GM12878 (cell line): ENCODE data around the gene CBLN3. TPM values are rescaled to one million over a fixed set of nuclear protein-coding genes. Genes with fewer than 3 reads are reported as not detected.

Experiments
- ATAC-seq: fragments of 200-7000 bp; cut with Tn5 transposase; 3 replicates; pipeline ENCODE4 v1.9.1; 2020; ENCODE audit warnings: mild to moderate bottlenecking, moderate library complexity
- BruUV-seq: library from RNA; stranded (reverse); fragments of 400-500 nt; replicated peaks from 2 replicates; lab custom pipeline; 2021; lab: Mats Ljungman, UMichigan
- CTCF ChIA-PET: fragments of 300-600 bp; sonication (Branson Sonifier 250); formaldehyde crosslinking; extraction: SDS; loops from one replicate; lab custom pipeline; 2021; ENCODE audit warnings: inconsistent platforms; lab: Yijun Ruan, JAX
- POLR2A ChIA-PET: fragments of 350-600 bp; formaldehyde crosslinking; extraction: SDS; loops from one replicate; lab custom pipeline; 2021; ENCODE audit warnings: inconsistent platforms; lab: Charles Lee
- RAD21 ChIA-PET: fragments of 300-600 bp; sonication (Branson Sonifier 250); formaldehyde crosslinking; loops from one replicate; lab custom pipeline; 2023; ENCODE audit warnings: antibody characterized with exemption; ENCODE audit not compliant: unreplicated experiment; lab: Charles Lee
- SMC1A ChIA-PET: fragments of 300-600 bp; sonication (Branson Sonifier 250); formaldehyde crosslinking; loops from one replicate; lab custom pipeline; 2023; ENCODE audit not compliant: unreplicated experiment, uncharacterized antibody; lab: Charles Lee
- DNase-seq: peaks from one replicate; pipeline ENCODE4 v3.0.0-alpha.2; 2011; ENCODE audit warnings: low read depth, low spot score
- FAIRE-seq: peaks from 3 replicates; lab custom pipeline; 2011; peaks lifted over from hg19 to GRCh38; lab: Jason Lieb, UNC
- H2AFZ ChIP-seq: 2 replicates; pipeline ENCODE4 v1.6.0; 2011; ENCODE audit warnings: low read depth, low read length, control low read depth; ENCODE audit not compliant: control insufficient read depth
- H3K27ac ChIP-seq: 2 replicates; pipeline ENCODE4 v1.5.1; 2011; ENCODE audit warnings: control low read depth; ENCODE audit not compliant: control insufficient read depth, insufficient read depth
- H3K27me3 ChIP-seq, 2 experiments: replicated peaks in 1 of 2; 2 replicates each; pipeline versions ENCODE4 v1.6.0 to v1.6.1; 2011; ENCODE audit warnings: low read length in 1 of 2; ENCODE audit not compliant: control insufficient read depth in 2 of 2, insufficient read depth in 2 of 2
- H3K36me3 ChIP-seq, 2 experiments: 2 replicates each; pipeline ENCODE4 v1.5.1; 2011; ENCODE audit warnings: low read length in 1 of 2; ENCODE audit not compliant: control insufficient read depth in 2 of 2, insufficient read depth in 2 of 2
- H3K4me1 ChIP-seq: 2 replicates; pipeline ENCODE4 v1.6.1; 2011; ENCODE audit warnings: mild to moderate bottlenecking, low read length, moderate library complexity, mixed read lengths; ENCODE audit not compliant: control insufficient read depth, insufficient read depth
- H3K4me2 ChIP-seq: 2 replicates; pipeline ENCODE4 v1.6.0; 2011; ENCODE audit warnings: control low read depth; ENCODE audit not compliant: control insufficient read depth, insufficient read depth
- H3K4me3 ChIP-seq: fragments of 200-600 bp; sonication (generic); 2 replicates; pipeline ENCODE4 v1.5.1; 2016
- H3K79me2 ChIP-seq: 2 replicates; pipeline ENCODE4 v1.6.0; 2011; ENCODE audit warnings: low read length; ENCODE audit not compliant: control insufficient read depth, insufficient read depth
- H3K9ac ChIP-seq: 2 replicates; pipeline ENCODE4 v1.8.0; 2011; ENCODE audit warnings: low read length, control low read depth, mixed read lengths; ENCODE audit not compliant: control insufficient read depth, insufficient read depth
- H3K9me3 ChIP-seq: replicated peaks from 3 replicates; pipeline ENCODE4 v1.5.1; 2011; ENCODE audit warnings: mild to moderate bottlenecking, low read length; ENCODE audit not compliant: control insufficient read depth, insufficient read depth
- H4K20me1 ChIP-seq: 2 replicates; pipeline ENCODE4 v1.6.0; 2011; ENCODE audit not compliant: control insufficient read depth, insufficient read depth
- BACH1 ChIP-seq: fragments of 450-650 bp; IDR thresholded peaks from 2 replicates; pipeline ENCODE4 v1.6.1; 2017; ENCODE audit warnings: mild to moderate bottlenecking, borderline replicate concordance
- CEBPZ ChIP-seq: fragments of 150-350 bp; IDR thresholded peaks from 2 replicates; pipeline ENCODE4 v1.6.1; 2016; ENCODE audit warnings: low read depth, low read length
- FOXM1 ChIP-seq: IDR thresholded peaks from 2 replicates; pipeline ENCODE4 v1.6.1; 2012; ENCODE audit warnings: low read depth, mild to moderate bottlenecking, inconsistent platforms, low read length, moderate library complexity
- HDAC6 ChIP-seq: fragments of 200-600 bp; sonication (generic); IDR thresholded peaks from one replicate; pipeline ENCODE4 v1.8.0; 2017; ENCODE audit warnings: antibody characterized with exemption; ENCODE audit not compliant: unreplicated experiment
- IKZF2 ChIP-seq, 2 experiments: fragments of 450-650 bp; IDR thresholded peaks; 2 replicates each; pipeline ENCODE4 v1.6.1; 2017; ENCODE audit warnings: mild to moderate bottlenecking in 2 of 2, moderate library complexity in 2 of 2
- PKNOX1 ChIP-seq: fragments of 450-650 bp; IDR thresholded peaks from 2 replicates; pipeline ENCODE4 v1.6.1; 2016; ENCODE audit warnings: mild to moderate bottlenecking
- RUNX3 ChIP-seq: IDR thresholded peaks from 2 replicates; pipeline ENCODE4 v1.6.1; 2012; ENCODE audit warnings: low read length, inconsistent platforms
- SKIL ChIP-seq: fragments of 450-650 bp; IDR thresholded peaks from 2 replicates; pipeline ENCODE4 v1.6.1; 2017; ENCODE audit warnings: mild to moderate bottlenecking, low read depth, inconsistent platforms; ENCODE audit not compliant: poor library complexity, severe bottlenecking
- ZNF622 ChIP-seq: fragments of 450-650 bp; IDR thresholded peaks from 2 replicates; pipeline ENCODE4 v1.6.1; 2017; ENCODE audit warnings: mild to moderate bottlenecking, inconsistent platforms
- ZZZ3 ChIP-seq: IDR thresholded peaks from 2 replicates; pipeline ENCODE4 v1.6.1; 2011; ENCODE audit warnings: low read depth; ENCODE audit not compliant: control insufficient read depth, insufficient read length
- WGBS: methylation state at CpG from one replicate; pipeline ENCODE4 v1.1.6; 2016; ENCODE audit warnings: low lambda C conversion rate; ENCODE audit not compliant: insufficient replicate concordance, insufficient coverage; ENCODE audit errors: missing lambda C conversion rate; 5-methylcytosine and 5-hydroxymethylcytosine counted together
- in situ Hi-C: fragments of 300-500 bp; cut with MboI; formaldehyde crosslinking; loops from 9 replicates; pipeline ENCODE4 v1.14.3; 2018; ENCODE audit warnings: mixed read lengths
- intact Hi-C: fragments of 100-400 bp; cut with micrococcal nuclease; formaldehyde crosslinking; loops from one replicate; pipeline ENCODE4 v1.14.2; 2022; ENCODE audit not compliant: unreplicated experiment
- polyA plus RNA-seq, 11 experiments: library from polyadenylated mRNA; depleted of rRNA in 4 of 11; unstranded in 6 of 11; stranded (reverse) in 5 of 11; fragments of >200 nt; fragmentation: Nextera tagmentation in 4 of 11; fragmentation: Illumina TruSeq in 1 of 11; extraction: Ambion mirVana in 4 of 11; extraction: Trizol in 1 of 11; gene quantifications; 1 replicate in 1 of 11; 2 replicates in 10 of 11; pipeline versions ENCODE4 v1.2.1 to v1.2.3, GENCODE V29; 2011 to 2016; ENCODE audit warnings: inconsistent platforms in 2 of 11, missing spikeins in 2 of 11, low read depth in 1 of 11
- total RNA-seq, 4 experiments: library from RNA; depleted of rRNA in 3 of 4; stranded (reverse); fragments of >200 nt in 3 of 4; fragmentation: Illumina TruSeq in 1 of 4; extraction: Trizol in 1 of 4; gene quantifications; 2 replicates each; pipeline versions ENCODE4 v1.2.1 to v1.2.3, GENCODE V29; 2013 to 2021

CBLN3 gene
- total and polyA plus RNA-seq, 10 of the 15 experiments (the other 5 are each of a cell fraction or from before 2014, with no cell fraction given), result 0.16 to 4.9 (median 1.3) TPM

GRCh38 chr14:24422261-24422660, 7.2 kb downstream of the CBLN3 start:
- Histone ChIP-seq H4K20me1 (no peaks in the 10 kb centered on the region), H3K36me3 (no peaks in the 10 kb centered on the region), H3K4me1 (no peaks in the 10 kb centered on the region), H3K4me2 (no peak overlapping the region), H3K4me3 (no peak overlapping the region), H3K27me3 (no peaks in the 10 kb centered on the region; a peak in 1 of 4 replicates), H3K9me3 (no peaks in the 10 kb centered on the region), H2AFZ (peak overlapping the region; percentile 9; the same call in 1 of the 2 replicates), H3K27ac (no peak overlapping the region), H3K9ac (no peak overlapping the region), H3K79me2 (no peaks in the 10 kb centered on the region)
- in situ Hi-C loops, result no loop called here
- CTCF ChIA-PET, result interaction anchor here (0.6 to 5.1 kb wide), 7 partner anchors 9 to 145 kb away, joined by 3 to 27 read pairs (median 4); no protein-coding TSS in a partner anchor
- DNase-seq (no peak), FAIRE-seq (no peak), ATAC-seq (peak; percentile 34; the same call in 1 of the 3 replicates)
- RAD21 ChIA-PET, result interaction anchor here (1.1 to 3.5 kb wide), 3 partner anchors 9 to 88 kb away, joined by 3 to 17 read pairs (median 8); no protein-coding TSS in a partner anchor
- 28% methylated on average over 4 of the region's 4 CpGs for WGBS
- no peak for TF ChIP-seq BACH1
- 0 out of 4 replicates have a peak, but pooled peaks of 1 of the 2 experiments have one; percentile 13 for TF ChIP-seq IKZF2 (IDR thresholded peaks at IDR 0.05)
- peak; percentile 73 for TF ChIP-seq RUNX3
- no TSS peak for BruUV-seq
- SMC1A ChIA-PET, result interaction anchor here (0.7 to 1.7 kb wide), 3 partner anchors 9 to 14 kb away, joined by 3 to 6 read pairs (median 3); no protein-coding TSS in a partner anchor
- intact Hi-C loops, result no loop called here
- POLR2A ChIA-PET, result no interaction called here

- ChIA-PET RAD21 (interaction anchor here (1.1 to 2.0 kb wide), 2 partner anchors 12 to 13 kb away, joined by 4 to 10 read pairs; partner anchors contain the start of gene KHNYN), POLR2A (no interaction called here), SMC1A (interaction anchor here (0.9 to 2.1 kb wide), 3 partner anchors 9 to 19 kb away, joined by 3 to 6 read pairs (median 4); no protein-coding TSS in a partner anchor), CTCF (interaction anchor here (0.9 to 2.2 kb wide), 6 partner anchors 12 to 84 kb away, joined by 3 to 18 read pairs (median 3); partner anchors contain the start of genes CBLN3 and KHNYN)
- no peaks in the 10 kb centered on the region for H3K4me1 ChIP-seq
- H4K20me1 ChIP-seq, result no peaks in the 10 kb centered on the region
- no peak overlapping the region for H3K9ac ChIP-seq
- intact Hi-C loops, result no loop called here
- in situ Hi-C loops, result no loop called here
- no peak overlapping the region for H3K27ac ChIP-seq
- H3K27me3 ChIP-seq, result no peaks in the 10 kb centered on the region; a peak in 2 of 4 replicates
- H3K4me2 ChIP-seq, result no peak overlapping the region
- H3K36me3 ChIP-seq, result no peaks in the 10 kb centered on the region
- DNase-seq (no peak), FAIRE-seq (no peak), ATAC-seq (no peak)
- no peak overlapping the region for H2AFZ ChIP-seq
- 29% methylated on average over 6 of the region's 6 CpGs for WGBS
- no peaks in the 10 kb centered on the region for H3K9me3 ChIP-seq
- H3K4me3 ChIP-seq, result no peak overlapping the region
- BruUV-seq, result no TSS peak
- H3K79me2 ChIP-seq, result no peaks in the 10 kb centered on the region
- TF ChIP-seq CEBPZ (no peak), FOXM1 (no peak), ZZZ3 (no peak), PKNOX1 (no peak), SKIL (no peak), HDAC6 (no peak), ZNF622 (no peak)
Observed at GRCh38 chr14:24418492-24418873, 11.0 kb downstream of the CBLN3 start.
